ENCODE measurements around the gene GALT.

The GALT gene

DNA sequence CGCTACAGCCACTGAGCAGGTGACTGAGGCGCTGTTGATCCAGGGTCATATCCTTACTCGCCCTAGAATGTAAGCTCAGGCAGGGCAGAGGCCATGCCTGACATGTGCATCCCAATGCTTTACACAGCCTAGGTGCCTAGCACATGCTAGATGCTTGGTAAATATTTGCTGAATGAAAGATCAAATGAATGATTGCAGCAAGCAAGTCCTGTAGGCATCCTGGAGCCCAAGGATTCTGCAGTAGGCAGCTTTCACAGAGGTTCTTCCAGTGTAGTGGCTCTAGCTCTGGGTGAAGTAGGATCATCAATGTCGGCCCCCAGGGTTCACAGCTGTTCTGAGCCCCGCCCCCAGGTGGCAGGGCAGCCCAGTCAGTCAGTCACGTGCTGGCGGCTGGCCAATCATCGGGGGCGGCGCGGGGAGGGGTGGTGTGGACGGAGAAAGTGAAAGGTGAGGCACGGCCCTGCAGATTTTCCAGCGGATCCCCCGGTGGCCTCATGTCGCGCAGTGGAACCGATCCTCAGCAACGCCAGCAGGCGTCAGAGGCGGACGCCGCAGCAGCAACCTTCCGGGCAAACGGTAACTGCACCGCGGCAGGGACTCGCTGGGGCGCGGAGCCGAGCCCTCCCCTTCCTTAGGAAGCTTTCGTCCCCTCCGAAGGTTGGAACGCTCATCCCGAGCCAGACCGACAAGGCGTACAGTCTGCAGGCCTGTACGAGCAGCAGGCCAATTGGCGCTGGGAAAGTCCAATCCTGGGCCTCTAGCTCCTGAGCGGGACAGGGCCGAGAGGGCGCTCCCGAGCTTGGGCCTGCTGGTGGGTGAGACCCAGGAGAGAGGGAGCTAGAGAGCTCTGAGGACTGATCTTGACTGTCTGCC lies at the start of gene GALT:
Gene GALT, plus strand, starts transcription at position 465 of the 873 bp plus-strand sequence. Its CDS starts 30 bp downstream, at position 495.
- CTCF ChIA-PET, result interaction anchor here (0.6 to 2.2 kb wide), 11 partner anchors 8 to 348 kb away, joined by 3 to 7 read pairs (median 5); partner anchors contain the start of gene SIGMAR1
- TF ChIP-seq, protein P1, sequence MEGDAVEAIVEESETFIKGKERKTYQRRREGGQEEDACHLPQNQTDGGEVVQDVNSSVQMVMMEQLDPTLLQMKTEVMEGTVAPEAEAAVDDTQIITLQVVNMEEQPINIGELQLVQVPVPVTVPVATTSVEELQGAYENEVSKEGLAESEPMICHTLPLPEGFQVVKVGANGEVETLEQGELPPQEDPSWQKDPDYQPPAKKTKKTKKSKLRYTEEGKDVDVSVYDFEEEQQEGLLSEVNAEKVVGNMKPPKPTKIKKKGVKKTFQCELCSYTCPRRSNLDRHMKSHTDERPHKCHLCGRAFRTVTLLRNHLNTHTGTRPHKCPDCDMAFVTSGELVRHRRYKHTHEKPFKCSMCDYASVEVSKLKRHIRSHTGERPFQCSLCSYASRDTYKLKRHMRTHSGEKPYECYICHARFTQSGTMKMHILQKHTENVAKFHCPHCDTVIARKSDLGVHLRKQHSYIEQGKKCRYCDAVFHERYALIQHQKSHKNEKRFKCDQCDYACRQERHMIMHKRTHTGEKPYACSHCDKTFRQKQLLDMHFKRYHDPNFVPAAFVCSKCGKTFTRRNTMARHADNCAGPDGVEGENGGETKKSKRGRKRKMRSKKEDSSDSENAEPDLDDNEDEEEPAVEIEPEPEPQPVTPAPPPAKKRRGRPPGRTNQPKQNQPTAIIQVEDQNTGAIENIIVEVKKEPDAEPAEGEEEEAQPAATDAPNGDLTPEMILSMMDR (conservative IDR thresholded peaks at IDR 0.05; ENCODE audit: low read depth), result peak; percentile 80
- POLR2A ChIA-PET (ENCODE audit: low non-redundant PET), result interaction anchor here (0.7 to 1.5 kb wide), 4 partner anchors 8 to 36 kb away, joined by 3 to 5 read pairs (median 4); partner anchors contain the start of gene SIGMAR1
- H3K27ac ChIP-seq, result peak within 1 kb of the TSS; percentile 89
- DNase-seq (ENCODE audit: low spot score), result peak; percentile 100

GRCh38 chr9:34599546-34599945 lies 46.9 kb upstream of the GALT start:
- POLR2A ChIA-PET (ENCODE audit: low non-redundant PET), result no interaction called here
- no peak for DNase-seq (ENCODE audit: low spot score)
- CTCF ChIA-PET, result interaction anchor here (0.7 to 1.8 kb wide), 3 partner anchors 51 to 196 kb away, joined by 3 to 6 read pairs (median 6); no protein-coding TSS in a partner anchor

DNA sequence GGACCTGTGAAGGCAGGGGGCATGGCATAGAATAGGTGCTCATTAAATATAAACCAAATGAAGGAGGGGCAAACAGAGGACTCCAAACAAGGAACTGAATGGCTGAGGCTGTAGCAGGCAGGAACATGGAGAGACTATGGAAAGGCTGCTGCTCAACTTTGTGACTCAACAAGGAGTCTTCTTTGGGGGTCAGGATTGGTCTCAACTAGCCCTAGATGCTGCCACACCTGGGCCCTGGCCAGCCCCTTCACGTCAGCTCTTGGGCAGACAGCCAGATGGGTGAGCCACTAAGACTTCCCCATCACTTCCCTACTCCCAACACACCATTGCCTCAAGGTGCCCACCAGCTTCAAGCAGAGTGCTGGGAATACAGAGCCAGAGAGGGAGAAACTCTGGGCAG lies 45.6 kb upstream of the GALT start:
- ChIA-PET POLR2A (ENCODE audit: low non-redundant PET) (no interaction called here), CTCF (interaction anchor here (0.6 to 1.2 kb wide), 4 partner anchors 9 to 53 kb away, joined by 4 to 7 read pairs (median 4); no protein-coding TSS in a partner anchor)
- DNase-seq (ENCODE audit: low spot score), result peak; percentile 82
- peak overlapping the region; percentile 46 for H3K27ac ChIP-seq
- TF ChIP-seq, protein P1 (conservative IDR thresholded peaks at IDR 0.05; ENCODE audit: low read depth), result no peak

More at GRCh38 chr9:34599546-34599945, 46.9 kb upstream of the GALT start:
- no peak overlapping the region for H3K27ac ChIP-seq
- TF ChIP-seq, protein P1 (conservative IDR thresholded peaks at IDR 0.05; ENCODE audit: low read depth), result no peak

- H3K27ac ChIP-seq, result peak overlapping the region; percentile 2; the same call in 1 of the 2 replicates
- TF ChIP-seq, protein P1 (conservative IDR thresholded peaks at IDR 0.05; ENCODE audit: low read depth), result no peak
- no peak for DNase-seq (ENCODE audit: low spot score)
- POLR2A ChIA-PET (ENCODE audit: low non-redundant PET), result no interaction called here
- CTCF ChIA-PET, result interaction anchor here (0.7 to 2.7 kb wide), 5 partner anchors 32 to 267 kb away, joined by 3 to 12 read pairs (median 4); no protein-coding TSS in a partner anchor
Observed at GRCh38 chr9:34601937-34602573, 44.4 kb upstream of the GALT start.

GRCh38 chr9:34603610-34604231 lies 42.8 kb upstream of the GALT start:
- POLR2A ChIA-PET (ENCODE audit: low non-redundant PET), result interaction anchor here (0.6 kb wide), 1 partner anchor 35 kb away, joined by 11 read pairs; no protein-coding TSS in a partner anchor
- TF ChIP-seq, protein P1 (conservative IDR thresholded peaks at IDR 0.05; ENCODE audit: low read depth), result peak; percentile 98
- CTCF ChIA-PET, result interaction anchor here (0.6 to 2.7 kb wide), 21 partner anchors 9 to 1618 kb away, joined by 3 to 14 read pairs (median 4); partner anchors contain the start of genes DCTN3 and RPP25L
- no peak overlapping the region for H3K27ac ChIP-seq
- peak; percentile 87 for DNase-seq (ENCODE audit: low spot score)

All from RWPE1 (cell line).